ENCODE data around the gene HAL.
A peak's percentile ranks its signal among the peaks of the same experiment; 100 is the strongest.

Gene HAL

GRCh38 chr12:95960241-95960640, 35.9 kb downstream of the HAL start:
- no peak for TF ChIP-seq ZFX (IDR thresholded peaks at IDR 0.05)
- TF ChIP-seq CTCF (conservative IDR thresholded peaks at IDR 0.05), result no peak
- no peak overlapping the region for H3K27ac ChIP-seq

- H3K27ac ChIP-seq, result no peak overlapping the region
Measured at GRCh38 chr12:95959107-95959506, 37.0 kb downstream of the HAL start.

GRCh38 chr12:95956557-95957145, 39.5 kb downstream of the HAL start:
- no peak for TF ChIP-seq CTCF (conservative IDR thresholded peaks at IDR 0.05)
- no peak for TF ChIP-seq ZFX (IDR thresholded peaks at IDR 0.05)
- H3K27ac ChIP-seq, result no peak overlapping the region

More at GRCh38 chr12:95959107-95959506, 37.0 kb downstream of the HAL start:
- no peak for TF ChIP-seq ZFX (IDR thresholded peaks at IDR 0.05)
- peak; percentile 27 for TF ChIP-seq CTCF (conservative IDR thresholded peaks at IDR 0.05)

- H3K27ac ChIP-seq, result no peak overlapping the region
- no peak for TF ChIP-seq CTCF (conservative IDR thresholded peaks at IDR 0.05)
- TF ChIP-seq ZFX (IDR thresholded peaks at IDR 0.05), result no peak
Measured at GRCh38 chr12:95955549-95956159, 40.5 kb downstream of the HAL start.

GRCh38 chr12:95953000-95953399, 43.1 kb downstream of the HAL start:
- TF ChIP-seq ZFX (IDR thresholded peaks at IDR 0.05) (no peak), CTCF (conservative IDR thresholded peaks at IDR 0.05) (no peak)
- H3K27ac ChIP-seq, result no peak overlapping the region

GRCh38 chr12:95951515-95951914, 44.6 kb downstream of the HAL start:
- TF ChIP-seq CTCF (conservative IDR thresholded peaks at IDR 0.05), result no peak
- TF ChIP-seq ZFX (IDR thresholded peaks at IDR 0.05), result no peak
- H3K27ac ChIP-seq, result no peak overlapping the region

- TF ChIP-seq CTCF (conservative IDR thresholded peaks at IDR 0.05) (no peak), ZFX (IDR thresholded peaks at IDR 0.05) (no peak)
- H3K27ac ChIP-seq, result no peak overlapping the region
Measured at GRCh38 chr12:95949477-95950206, 46.5 kb downstream of the HAL start.
